HG02852 (cell line): ENCODE results near the gene RNF121.

Source experiments
- ATAC-seq: cut with Tn5 transposase; IDR thresholded peaks from one replicate; pipeline ENCODE4 v1.9.1; 2021; ENCODE audit warnings: mild to moderate bottlenecking, moderate library complexity; ENCODE audit not compliant: unreplicated experiment

Gene RNF121

DNA sequence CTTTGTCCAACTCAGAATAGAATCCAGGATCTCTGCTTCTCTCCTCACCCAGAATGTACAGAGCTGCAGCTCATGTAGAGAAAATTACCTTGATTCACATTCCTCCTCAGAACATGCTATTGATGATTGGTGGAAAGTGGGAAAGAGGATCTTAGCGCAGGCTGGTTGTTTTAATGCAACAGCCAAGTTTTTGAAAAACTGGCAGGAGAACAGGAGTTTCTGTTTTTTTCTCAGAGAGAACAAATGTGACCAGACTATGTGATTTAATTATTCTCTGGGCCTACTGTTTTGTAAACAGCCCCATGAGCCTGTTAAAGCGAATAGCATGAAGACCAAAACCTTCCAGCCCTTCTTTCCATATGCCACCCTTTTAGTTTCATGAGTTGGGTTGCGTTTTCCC, 50.8 kb downstream of the RNF121 start:
- no peak for ATAC-seq

DNA sequence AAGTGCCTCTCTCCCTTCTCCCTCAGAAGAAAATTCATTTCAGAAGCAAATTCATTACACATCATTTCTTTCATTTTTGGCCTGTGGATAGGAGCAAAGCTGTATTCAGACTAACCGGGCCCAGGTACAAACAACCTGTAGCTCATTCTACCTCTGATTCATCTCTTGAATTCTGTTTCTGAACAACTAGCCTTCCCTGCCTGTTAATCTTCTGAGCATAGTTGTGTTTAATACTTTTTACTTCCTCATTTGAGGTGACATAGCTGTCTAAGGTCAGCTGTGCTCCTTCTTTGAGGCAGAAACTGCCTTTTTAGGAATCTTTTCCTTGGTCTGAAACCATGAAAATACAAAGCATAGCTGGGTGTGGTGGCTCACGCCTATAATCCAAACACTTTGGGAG, 57.3 kb downstream of the RNF121 start:
- no peak for ATAC-seq

DNA sequence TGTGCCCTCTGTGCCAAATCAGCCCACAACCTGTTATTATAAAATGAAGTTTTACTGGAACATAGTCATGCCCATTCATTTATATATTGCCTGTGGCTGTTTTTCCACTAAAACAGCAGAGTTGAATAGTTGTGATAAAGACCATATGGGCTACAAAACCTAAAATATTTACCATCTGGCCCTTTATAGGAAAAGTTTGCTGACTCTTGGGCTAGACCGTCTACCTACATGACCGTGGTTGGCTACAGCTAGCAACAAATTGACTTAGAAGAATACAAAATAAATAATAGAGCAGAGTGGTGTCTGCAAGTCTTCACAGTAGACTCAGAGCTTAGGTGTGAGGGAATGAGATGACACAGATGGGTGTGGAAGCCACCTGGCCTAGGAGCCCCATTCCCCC, 58.7 kb downstream of the RNF121 start:
- ATAC-seq = no peak

DNA sequence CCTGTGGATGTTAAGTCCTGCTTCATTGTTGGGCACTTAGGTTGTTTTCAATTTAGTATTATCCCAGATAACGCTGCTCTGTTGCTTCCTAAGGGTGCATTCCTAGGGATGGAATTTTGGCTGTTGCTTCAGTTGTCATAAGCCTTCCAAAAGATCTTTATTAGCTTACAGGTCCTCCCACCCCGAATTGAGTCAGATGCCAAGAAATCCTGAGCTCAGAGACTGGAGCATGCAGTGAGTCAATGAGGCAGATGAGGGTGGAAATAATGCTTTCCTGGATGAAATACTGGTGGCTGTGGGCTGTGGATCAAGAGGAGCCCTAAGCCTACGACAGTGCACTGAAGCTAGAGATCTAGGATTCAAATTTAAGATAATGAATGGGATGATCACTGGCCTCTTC, 59.2 kb downstream of the RNF121 start:
- no peak for ATAC-seq

DNA sequence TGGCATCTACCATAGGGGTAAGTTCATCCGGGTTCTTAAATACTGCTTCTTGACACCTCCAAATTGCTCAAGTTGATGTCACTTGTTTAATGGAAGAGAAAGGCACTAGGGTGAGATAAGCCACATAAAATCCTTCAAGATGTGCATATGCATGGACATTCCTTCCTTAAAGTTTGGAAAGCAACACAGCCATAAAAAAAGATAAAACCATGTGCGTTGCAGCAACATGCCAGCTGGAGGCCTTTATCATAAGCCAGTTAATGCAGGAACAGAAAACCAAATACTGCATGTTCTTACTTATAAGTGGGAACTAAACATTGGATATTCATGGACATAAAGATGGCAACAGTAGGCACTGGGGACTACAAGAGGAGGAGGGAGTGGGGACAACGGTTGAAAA, 61.9 kb downstream of the RNF121 start:
- ATAC-seq = no peak

DNA sequence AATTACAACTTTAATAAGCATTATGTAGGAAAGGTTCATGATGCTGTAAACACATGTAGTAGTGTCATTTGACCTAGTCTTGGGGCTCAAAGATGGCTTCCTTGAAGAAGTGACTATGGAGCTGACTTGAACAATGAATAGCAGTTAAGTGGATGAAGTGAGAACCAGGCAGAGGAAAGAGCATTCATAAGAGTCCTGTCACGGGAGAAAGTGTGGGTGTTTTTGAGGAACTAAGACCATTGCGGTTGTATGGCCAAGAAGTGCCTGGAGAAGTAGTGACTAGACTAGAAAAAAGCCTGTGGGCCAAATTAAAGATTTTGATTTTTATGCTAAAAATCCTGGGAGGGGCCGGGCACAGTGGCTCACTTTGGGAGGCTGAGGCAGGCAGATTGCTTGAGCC, 62.6 kb downstream of the RNF121 start:
- peak; percentile 76 for ATAC-seq

DNA sequence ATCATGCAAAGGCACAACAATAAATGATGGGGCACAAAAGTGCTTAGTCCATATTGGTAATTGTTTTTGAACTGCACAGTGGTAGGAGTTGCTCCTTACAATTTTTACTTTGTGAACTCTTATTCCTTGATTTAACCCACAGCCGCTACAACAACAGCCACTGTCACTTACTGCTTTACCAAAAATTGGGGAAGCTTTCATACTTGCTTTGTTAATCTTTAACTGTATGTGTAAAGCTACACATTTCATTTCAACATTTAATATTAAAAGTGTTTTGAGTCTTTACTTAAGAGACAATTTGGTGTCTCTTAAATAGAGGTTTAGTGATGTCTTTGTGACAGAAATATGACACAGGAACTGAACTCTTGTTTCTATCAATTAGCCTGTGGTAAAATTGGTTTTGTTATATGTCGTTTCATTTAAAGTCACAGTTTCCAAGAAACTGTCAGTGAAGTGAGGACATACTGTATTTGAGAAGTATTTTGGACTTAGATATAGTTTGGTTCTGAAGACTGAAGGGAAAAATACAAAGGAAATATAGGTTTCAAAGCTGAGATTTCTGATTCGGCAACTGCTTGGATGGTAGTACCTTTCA, 63.4 kb downstream of the RNF121 start:
- no peak for ATAC-seq

DNA sequence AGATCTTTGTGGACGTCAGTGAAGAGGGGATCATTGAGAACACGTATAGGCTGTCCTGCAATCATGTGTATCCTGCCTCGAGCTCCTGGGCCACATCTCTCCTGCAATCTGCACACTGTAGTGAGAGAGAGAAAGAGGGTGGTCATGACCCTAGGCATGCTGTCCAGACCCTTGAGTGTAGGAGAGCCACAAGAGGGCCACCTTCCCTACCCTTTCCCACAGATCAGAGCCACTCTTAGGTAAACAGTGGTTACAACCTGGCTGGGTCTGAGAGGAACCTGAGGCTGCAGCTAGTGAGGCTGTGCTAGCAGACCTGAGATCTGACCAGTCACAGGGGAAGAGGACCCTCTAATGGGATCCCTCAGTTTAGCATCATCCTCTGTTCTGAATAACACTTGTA, 65.9 kb downstream of the RNF121 start:
- ATAC-seq = no peak

DNA sequence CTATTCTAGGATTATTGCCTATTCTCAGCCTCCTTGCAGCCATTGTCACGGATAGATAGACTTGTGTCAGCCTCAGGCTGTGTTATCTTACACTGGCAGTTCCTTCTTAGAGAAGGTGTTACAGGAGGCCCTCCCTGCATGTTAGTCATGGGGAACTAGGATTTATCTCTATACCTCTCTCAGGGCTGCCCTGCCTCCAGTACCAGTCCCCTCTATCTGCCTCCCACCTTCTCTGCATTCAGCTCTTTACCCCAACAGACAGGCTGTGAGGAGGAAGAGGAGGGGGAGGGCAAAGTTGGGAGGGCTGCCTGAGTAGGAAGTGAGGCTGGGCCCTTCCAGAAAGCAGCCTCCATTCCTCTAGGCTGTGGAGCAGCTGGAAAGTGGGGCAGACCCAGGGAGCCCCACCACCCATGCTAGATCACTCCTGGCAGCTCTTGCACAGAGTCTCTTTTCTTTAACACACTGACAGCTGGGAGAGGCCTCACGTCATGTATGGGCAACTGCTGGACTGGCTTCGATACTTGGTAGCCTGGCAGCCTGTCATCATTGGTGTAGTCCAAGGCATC, 67.0 kb downstream of the RNF121 start:
- no peak for ATAC-seq

DNA sequence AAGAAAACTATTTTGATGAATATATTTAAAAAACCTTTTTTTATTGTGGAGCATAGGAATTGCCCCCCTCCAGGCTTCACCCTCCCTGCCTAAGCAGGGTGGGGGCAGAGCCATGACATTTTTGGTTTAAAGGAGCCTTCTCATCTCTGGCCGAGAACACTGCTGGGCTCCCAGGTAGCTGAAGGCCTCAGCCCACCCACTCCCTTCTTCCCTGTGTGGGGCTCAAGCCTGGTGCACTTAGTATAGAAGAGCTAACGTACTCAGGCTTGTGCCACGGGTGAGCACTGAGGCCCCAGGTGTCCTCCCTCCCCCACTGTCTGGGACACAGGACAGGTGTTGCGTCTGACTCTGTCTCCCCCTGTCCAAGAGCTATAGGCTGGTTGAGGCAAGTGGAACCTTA, 67.7 kb downstream of the RNF121 start:
- no peak for ATAC-seq

DNA sequence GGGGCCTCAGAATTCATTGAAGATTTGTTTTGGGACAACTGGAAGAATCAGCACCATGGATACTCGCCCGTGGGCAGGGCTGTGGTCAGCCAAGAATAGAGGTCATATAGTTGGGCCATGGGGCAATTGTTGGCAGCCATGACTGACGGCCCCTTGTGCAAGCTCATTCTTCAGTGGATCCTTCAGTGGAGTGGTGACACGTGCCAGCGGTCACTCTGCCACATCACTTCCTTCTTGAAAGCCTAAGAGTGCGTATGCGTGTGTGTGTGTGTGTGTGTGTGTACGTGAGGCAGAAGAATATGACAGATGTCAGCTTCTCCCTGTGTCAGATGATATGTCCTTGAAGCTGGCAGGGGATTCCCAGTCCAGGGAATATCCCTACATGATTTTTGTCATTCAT, 68.1 kb downstream of the RNF121 start:
- no peak for ATAC-seq

DNA sequence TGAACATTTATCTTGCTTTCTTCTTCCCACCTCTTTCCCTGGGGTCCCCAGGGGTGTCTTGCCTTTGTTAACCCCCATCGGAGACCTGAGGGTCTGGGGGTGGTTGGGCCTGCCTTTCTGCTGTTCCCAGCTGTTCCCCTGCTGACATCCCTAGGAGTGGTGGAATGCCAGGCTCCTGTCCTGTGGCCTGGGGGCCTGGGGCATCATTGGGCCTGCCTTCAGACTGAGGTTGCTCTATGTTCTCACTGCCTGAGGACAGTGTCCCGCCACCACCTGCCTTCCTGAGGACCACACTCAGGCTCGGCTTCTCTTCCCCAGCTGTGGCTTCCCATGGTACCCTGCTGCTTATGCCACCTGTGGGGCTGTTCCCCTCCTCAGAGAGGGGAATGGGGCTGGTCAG, 68.7 kb downstream of the RNF121 start:
- ATAC-seq = no peak

DNA sequence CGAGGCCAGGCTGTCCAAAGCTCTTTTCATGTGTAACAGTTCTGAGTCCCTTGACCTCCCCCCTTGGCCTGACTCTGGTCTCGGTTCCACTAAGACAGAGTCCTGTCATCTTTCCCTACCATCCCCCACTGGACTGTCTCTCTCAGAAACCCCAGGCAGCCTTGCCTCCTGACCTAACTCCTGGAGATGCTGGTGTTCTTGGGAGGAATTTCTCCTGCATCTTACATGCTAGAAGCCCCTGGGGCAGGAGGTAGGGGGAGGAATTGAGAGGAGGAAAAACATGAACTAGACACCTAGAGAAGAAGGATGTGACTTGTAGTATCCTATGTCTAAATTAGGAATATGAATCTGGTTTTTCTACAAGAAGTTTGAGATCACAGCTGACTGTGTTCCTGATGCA, 69.2 kb downstream of the RNF121 start:
- ATAC-seq = no peak

DNA sequence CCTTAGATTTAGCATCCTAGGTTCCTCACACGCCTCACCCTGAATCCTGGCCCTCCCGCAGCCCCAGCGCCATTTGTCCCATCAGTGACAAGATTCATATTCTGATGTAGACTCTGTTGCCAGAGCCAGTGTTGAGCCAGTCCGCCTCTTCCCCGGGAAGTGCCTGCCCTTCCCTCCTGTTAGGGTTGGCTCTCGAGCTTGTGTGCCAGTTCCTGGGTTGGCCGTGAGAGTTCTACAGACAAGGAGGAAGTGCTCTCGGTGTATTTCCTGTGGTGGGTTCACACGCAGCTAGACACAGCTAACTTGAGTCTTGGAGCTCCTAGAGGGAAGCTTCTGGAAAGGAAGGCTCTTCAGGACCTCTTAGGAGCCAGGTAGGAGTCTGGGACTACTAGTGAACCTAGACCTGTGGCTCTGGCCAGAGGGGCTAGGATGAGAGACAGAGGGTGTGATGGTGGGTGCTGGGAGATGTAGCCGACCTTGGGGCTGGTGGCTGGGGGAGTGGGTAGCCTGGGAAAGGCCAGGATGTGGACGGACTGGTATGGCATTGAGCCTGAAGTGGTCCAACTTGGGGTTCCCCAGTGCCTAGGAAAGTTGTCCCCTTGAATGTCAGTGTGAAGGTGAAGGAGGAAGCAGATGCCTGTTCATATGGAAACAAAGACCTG, 69.9 kb downstream of the RNF121 start, which contains the start of gene IL18BP:
TSS of gene IL18BP (plus strand) at position 261 of the 662 bp plus-strand sequence. CDS start 1,076 bp downstream, outside the sequence.
- no peak for ATAC-seq

DNA sequence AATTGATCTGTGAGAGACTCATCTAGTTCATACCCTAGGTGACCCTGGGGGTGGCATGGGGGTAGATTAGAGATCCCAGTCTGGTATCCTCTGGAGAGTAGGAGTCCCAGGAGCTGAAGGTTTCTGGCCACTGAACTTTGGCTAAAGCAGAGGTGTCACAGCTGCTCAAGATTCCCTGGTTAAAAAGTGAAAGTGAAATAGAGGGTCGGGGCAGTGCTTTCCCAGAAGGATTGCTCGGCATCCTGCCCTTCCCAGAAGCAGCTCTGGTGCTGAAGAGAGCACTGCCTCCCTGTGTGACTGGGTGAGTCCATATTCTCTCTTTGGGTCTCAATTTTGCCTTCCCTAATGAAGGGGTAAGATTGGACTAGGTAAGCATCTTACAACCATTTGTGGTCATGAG, 70.5 kb downstream of the RNF121 start:
- ATAC-seq = no peak

DNA sequence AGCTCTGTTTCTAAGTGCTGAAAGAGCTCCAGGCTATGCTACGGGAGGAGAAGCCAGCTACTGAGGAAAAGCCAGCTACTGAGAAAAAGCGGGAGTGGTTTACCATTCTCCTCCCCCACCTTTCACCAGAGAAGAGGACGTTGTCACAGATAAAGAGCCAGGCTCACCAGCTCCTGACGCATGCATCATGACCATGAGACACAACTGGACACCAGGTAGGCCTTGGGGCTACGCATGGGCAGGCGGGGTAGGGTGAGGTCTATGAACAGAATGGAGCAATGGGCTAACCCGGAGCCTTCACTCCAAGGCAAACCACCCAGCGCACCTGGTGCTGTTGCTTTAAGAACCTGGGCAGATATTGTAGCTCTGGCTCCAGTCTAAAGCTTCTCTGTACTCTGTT, 71.0 kb downstream of the RNF121 start:
- no peak for ATAC-seq

DNA sequence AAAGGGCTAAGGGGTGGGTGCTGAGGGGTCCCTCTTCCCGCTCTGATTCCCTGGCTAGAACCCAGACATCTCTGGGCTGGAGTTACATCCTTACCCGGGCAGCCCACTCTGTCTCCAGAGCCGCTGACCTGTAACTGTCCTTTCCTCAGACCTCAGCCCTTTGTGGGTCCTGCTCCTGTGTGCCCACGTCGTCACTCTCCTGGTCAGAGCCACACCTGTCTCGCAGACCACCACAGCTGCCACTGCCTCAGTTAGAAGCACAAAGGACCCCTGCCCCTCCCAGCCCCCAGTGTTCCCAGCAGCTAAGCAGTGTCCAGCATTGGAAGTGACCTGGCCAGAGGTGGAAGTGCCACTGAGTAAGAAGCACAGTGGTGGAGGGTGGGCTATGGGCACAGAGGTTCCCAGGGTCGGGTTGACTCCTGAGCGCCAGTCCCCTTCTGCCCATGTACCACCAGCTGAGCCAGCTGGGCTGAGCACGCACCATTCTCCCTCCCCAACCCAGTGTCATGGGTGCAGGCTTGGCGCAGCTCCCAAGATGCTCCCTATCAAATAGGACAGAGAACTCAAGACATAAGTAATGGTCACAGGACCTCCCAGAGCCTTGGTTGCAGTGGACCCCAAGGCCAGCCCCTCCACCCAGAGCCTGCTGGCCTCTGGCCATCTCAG, 71.5 kb downstream of the RNF121 start:
- ATAC-seq = no peak

DNA sequence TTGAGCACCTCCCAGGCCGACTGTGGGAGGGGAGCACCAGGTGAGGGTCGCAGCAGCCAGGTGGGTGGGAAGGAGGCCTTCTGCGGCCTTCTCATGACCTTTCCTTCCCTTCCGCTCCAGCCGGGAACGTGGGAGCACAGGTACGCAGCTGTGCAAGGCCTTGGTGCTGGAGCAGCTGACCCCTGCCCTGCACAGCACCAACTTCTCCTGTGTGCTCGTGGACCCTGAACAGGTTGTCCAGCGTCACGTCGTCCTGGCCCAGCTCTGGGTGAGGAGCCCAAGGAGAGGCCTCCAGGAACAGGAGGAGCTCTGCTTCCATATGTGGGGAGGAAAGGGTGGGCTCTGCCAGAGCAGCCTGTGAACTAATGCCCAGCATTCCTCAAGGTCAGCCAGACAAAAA, 72.4 kb downstream of the RNF121 start:
- no peak for ATAC-seq

DNA sequence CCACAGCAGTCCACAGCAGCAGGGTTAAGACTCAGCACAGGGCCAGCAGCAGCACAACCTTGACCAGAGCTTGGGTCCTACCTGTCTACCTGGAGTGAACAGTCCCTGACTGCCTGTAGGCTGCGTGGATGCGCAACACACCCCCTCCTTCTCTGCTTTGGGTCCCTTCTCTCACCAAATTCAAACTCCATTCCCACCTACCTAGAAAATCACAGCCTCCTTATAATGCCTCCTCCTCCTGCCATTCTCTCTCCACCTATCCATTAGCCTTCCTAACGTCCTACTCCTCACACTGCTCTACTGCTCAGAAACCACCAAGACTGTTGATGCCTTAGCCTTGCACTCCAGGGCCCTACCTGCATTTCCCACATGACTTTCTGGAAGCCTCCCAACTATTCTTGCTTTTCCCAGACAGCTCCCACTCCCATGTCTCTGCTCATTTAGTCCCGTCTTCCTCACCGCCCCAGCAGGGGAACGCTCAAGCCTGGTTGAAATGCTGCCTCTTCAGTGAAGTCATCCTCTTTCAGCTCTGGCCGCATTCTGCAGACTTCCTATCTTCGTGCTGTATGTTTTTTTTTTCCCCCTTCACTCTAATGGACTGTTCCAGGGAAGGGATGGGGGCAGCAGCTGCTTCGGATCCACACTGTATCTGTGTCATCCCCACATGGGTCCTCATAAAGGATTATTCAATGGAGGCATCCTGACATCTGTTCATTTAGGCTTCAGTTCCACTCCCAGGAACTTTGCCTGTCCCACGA, 73.2 kb downstream of the RNF121 start:
- ATAC-seq = no peak

DNA sequence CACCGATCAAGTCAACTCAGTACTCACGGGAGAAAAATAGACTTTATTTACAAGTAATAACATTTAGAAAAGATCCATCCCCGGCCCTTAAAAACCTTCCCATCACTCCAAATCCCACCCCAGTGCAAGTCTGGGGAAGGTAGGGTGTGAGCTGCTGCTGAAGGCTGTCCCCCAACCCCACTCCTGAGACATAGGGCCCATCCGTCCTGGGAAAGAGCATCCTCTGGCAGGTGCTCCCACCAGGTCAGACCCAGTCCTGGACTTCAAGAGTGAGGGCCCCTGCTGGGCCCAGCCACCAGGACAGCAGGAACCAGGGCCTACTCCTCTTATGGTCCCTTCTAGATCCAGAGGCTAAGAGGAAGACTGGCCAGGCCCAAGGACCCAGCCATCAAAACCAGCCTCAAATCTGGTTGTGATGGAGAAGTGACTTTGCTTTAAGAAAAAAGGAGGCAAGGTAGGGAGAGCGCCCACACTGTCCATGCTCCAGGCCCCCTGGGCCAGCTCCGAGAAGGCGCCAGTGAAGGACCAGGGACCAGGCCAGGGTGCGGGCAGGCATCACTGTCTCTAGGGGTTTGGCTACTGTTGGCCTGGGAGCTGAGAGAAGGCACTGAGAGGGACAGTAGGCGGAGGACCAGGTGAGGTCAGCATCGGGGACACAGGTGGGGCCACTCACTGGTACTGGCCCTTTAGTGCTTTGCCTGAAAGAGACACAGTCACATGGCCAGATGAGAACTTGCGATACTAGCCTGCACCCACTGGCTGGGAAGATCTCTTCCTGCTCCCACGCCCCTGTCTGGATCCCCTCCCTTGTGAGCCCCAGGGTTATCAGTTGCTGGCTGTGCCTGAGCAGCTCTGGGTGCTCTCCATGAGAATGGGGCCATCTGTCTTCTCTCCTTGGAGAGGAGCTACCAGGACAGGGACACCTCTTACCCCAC, 74.3 kb downstream of the RNF121 start:
- ATAC-seq = no peak
